Naive thymus-derived CD4-positive, alpha-beta T cell (primary cell): Measurements from ENCODE around the gene TNIK. TPM values are rescaled to one million over a fixed set of nuclear protein-coding genes. Genes with fewer than 3 reads are reported as not detected.

Source experiments
- ATAC-seq: fragments of 150-1000 bp; cut with Tn5 transposase; 2 replicates; pipeline ENCODE4 v1.10.0; 2021; ENCODE audit warnings: mild to moderate bottlenecking, moderate library complexity
- CTCF ChIA-PET: fragments of 350-600 bp; sonication (Branson Sonifier 250); formaldehyde crosslinking; loops from one replicate; lab custom pipeline; 2021; ENCODE audit warnings: antibody characterized with exemption; lab: Charles Lee
- POLR2A ChIA-PET: fragments of 350-600 bp; sonication (Branson Sonifier 250); formaldehyde crosslinking; loops from one replicate; lab custom pipeline; 2021; ENCODE audit warnings: antibody characterized with exemption, inconsistent platforms; lab: Charles Lee
- DNase-seq, 9 donors: peaks; one replicate each; pipeline versions ENCODE4 v3.0.0 to v3.0.0-alpha.2; 2020 to 2022; ENCODE audit warnings: mixed read lengths in 1 of 9
- H3K27ac ChIP-seq: one replicate; pipeline ENCODE4 v1.7.0; 2013; ENCODE audit warnings: mild to moderate bottlenecking, low read depth, low read length, moderate library complexity
- H3K27me3 ChIP-seq, 2 donors: one replicate each; pipeline ENCODE4 v1.7.0; 2013; ENCODE audit warnings: low read length in 2 of 2, mild to moderate bottlenecking in 2 of 2, moderate library complexity in 2 of 2; ENCODE audit not compliant: control insufficient read depth in 2 of 2, insufficient read depth in 2 of 2
- H3K36me3 ChIP-seq, 3 experiments: 1 replicate in 2 of 3; 2 replicates in 1 of 3; pipeline ENCODE4 v1.7.0; 2013; ENCODE audit warnings: low read length in 3 of 3, mild to moderate bottlenecking in 3 of 3, moderate library complexity in 1 of 3; ENCODE audit not compliant: insufficient read depth in 3 of 3, control insufficient read depth in 2 of 3
- H3K4me1 ChIP-seq, 2 donors: one replicate each; pipeline ENCODE4 v1.7.0; 2013; ENCODE audit warnings: low read length in 2 of 2, mild to moderate bottlenecking in 2 of 2, moderate library complexity in 1 of 2; ENCODE audit not compliant: control insufficient read depth in 2 of 2, insufficient read depth in 2 of 2
- H3K4me3 ChIP-seq: 2 replicates; pipeline ENCODE4 v1.7.0; 2013; ENCODE audit warnings: mild to moderate bottlenecking, low read length
- H3K9me3 ChIP-seq, 3 experiments: 1 replicate in 2 of 3; 2 replicates in 1 of 3; pipeline ENCODE4 v1.7.0; 2013; ENCODE audit warnings: low read length in 3 of 3; ENCODE audit not compliant: control insufficient read depth in 2 of 3
- H3K27ac Mint-ChIP-seq, 9 donors: one replicate each; pipeline ENCODE4 v1.8.0; 2020 to 2022; ENCODE audit warnings: mixed read lengths in 9 of 9, mild to moderate bottlenecking in 8 of 9, moderate library complexity in 5 of 9, inconsistent platforms in 2 of 9
- H3K27me3 Mint-ChIP-seq, 5 donors: one replicate each; pipeline ENCODE4 v1.8.0; 2021 to 2022; ENCODE audit warnings: mixed read lengths in 5 of 5, mild to moderate bottlenecking in 1 of 5
- H3K36me3 Mint-ChIP-seq, 5 donors: one replicate each; pipeline ENCODE4 v1.8.0; 2020 to 2022; ENCODE audit warnings: mixed read lengths in 5 of 5, mild to moderate bottlenecking in 3 of 5, inconsistent platforms in 1 of 5
- H3K4me1 Mint-ChIP-seq, 7 donors: one replicate each; pipeline ENCODE4 v1.8.0; 2020 to 2022; ENCODE audit warnings: mixed read lengths in 7 of 7, mild to moderate bottlenecking in 3 of 7, inconsistent platforms in 1 of 7
- H3K4me3 Mint-ChIP-seq, 10 donors: one replicate each; pipeline ENCODE4 v1.8.0; 2020 to 2022; ENCODE audit warnings: mild to moderate bottlenecking in 10 of 10, mixed read lengths in 10 of 10, moderate library complexity in 6 of 10, inconsistent platforms in 2 of 10
- H3K9me3 Mint-ChIP-seq, 11 donors: one replicate each; pipeline ENCODE4 v1.8.0; 2020 to 2022; ENCODE audit warnings: mixed read lengths in 11 of 11, mild to moderate bottlenecking in 4 of 11, inconsistent platforms in 1 of 11, moderate library complexity in 1 of 11
- intact Hi-C, 2 donors: fragments of 100-400 bp; cut with micrococcal nuclease; formaldehyde crosslinking; loops; one replicate each; pipeline ENCODE4 v1.15.1; 2023
- polyA plus RNA-seq, 2 donors: library from polyadenylated mRNA; unstranded; fragments of 300-500 nt; fragmentation: Illumina TruSeq; gene quantifications; one replicate each; pipeline ENCODE4 v1.2.3, GENCODE V29; 2021
- total RNA-seq, 6 experiments: library from RNA in 5 of 6; stranded (reverse) in 5 of 6; gene quantifications; 1 replicate in 5 of 6; 2 replicates in 1 of 6; pipeline ENCODE4 v1.2.3 and lab custom pipeline; 2021 to 2026

The TNIK gene
- total and polyA plus RNA-seq, 7 experiments from 2014 or later = 20.2 to 74.9 (median 66.3) TPM

- CTCF ChIA-PET = no interaction called here
- H3K9me3 ChIP-seq = no peaks in the 10 kb centered on the region
- no peak overlapping the region for H3K27ac ChIP-seq
- Mint-ChIP-seq H3K27me3 (no peaks in the 10 kb centered on the region), H3K27ac (no peak overlapping the region), H3K9me3 (peaks cover 0 to 6% (median 0%) of the 10 kb centered on the region in 11 donors), H3K36me3 (peaks cover 0 to 19% (median 15%) of the 10 kb centered on the region in 5 donors), H3K4me1 (peaks cover 26 to 99% (median 81%) of the 10 kb centered on the region in 7 donors), H3K4me3 (no peak overlapping the region)
- no peaks in the 10 kb centered on the region for H3K36me3 ChIP-seq
- H3K4me3 ChIP-seq = no peak overlapping the region
- no peaks in the 10 kb centered on the region for H3K27me3 ChIP-seq
- POLR2A ChIA-PET = interaction anchor here (1.2 kb wide), 1 partner anchor 24 kb away, joined by 4 read pairs; no protein-coding TSS in a partner anchor
- DNase-seq (no peak), ATAC-seq (no peak)
- H3K4me1 ChIP-seq = peaks cover 0 to 5% of the 10 kb centered on the region in 2 donors
- intact Hi-C loops = loop anchor here in 1 of 2 donors (2.0 kb wide), 1 partner anchor 16 kb away; no protein-coding TSS in a partner anchor
These were observed 109.8 kb downstream of the TNIK start for GRCh38 chr3:171350364-171350763.

DNA sequence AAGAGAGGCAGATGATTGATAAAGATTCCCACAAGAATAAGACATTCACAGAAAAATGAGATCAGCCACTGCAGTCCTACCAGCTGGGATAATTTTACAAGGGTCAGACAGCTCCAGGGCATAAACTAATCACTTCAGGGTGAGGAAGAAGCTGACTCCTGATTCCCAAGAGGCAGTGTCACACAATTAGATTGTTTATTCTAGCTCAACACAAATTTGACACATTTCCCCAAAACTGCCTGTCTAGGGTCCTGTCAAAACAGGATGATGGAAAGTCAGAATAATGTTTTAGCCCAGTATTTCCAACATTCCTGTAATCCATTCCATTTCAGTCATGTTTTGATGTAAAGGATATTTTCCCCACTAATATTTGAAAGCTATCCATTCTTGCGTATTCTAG lies 110.8 kb downstream of the TNIK start:
- peak overlapping the region in 1 of 10 donors; percentile 0 for H3K4me3 Mint-ChIP-seq
- Histone ChIP-seq H3K9me3 (no peaks in the 10 kb centered on the region), H3K27ac (no peak overlapping the region), H3K4me3 (no peak overlapping the region), H3K4me1 (peaks cover 0 to 5% of the 10 kb centered on the region in 2 donors), H3K36me3 (no peaks in the 10 kb centered on the region), H3K27me3 (no peaks in the 10 kb centered on the region)
- H3K9me3 Mint-ChIP-seq = peaks cover 0 to 9% (median 4%) of the 10 kb centered on the region in 11 donors
- ATAC-seq = no peak
- H3K27me3 Mint-ChIP-seq = no peaks in the 10 kb centered on the region
- CTCF ChIA-PET = interaction anchor here (0.6 kb wide), 1 partner anchor 8 kb away, joined by 4 read pairs; no protein-coding TSS in a partner anchor
- peak overlapping the region in 2 of 9 donors; percentile 20 to 37 for H3K27ac Mint-ChIP-seq
- DNase-seq = no peak
- H3K36me3 Mint-ChIP-seq = peaks cover 0 to 28% (median 22%) of the 10 kb centered on the region in 5 donors
- peaks cover 21 to 99% (median 81%) of the 10 kb centered on the region in 7 donors for H3K4me1 Mint-ChIP-seq
- POLR2A ChIA-PET = interaction anchor here (1.2 kb wide), 1 partner anchor 25 kb away, joined by 4 read pairs; no protein-coding TSS in a partner anchor
- intact Hi-C loops = no loop called here

GRCh38 chr3:171348121-171348520 lies 112.1 kb downstream of the TNIK start:
- Histone ChIP-seq H3K27ac (no peak overlapping the region), H3K36me3 (no peaks in the 10 kb centered on the region), H3K9me3 (peaks cover 0 to 4% (median 0%) of the 10 kb centered on the region in 3 experiments), H3K4me1 (peaks cover 0 to 5% of the 10 kb centered on the region in 2 donors), H3K4me3 (no peak overlapping the region), H3K27me3 (no peaks in the 10 kb centered on the region)
- DNase-seq (no peak), ATAC-seq (no peak)
- H3K36me3 Mint-ChIP-seq = peaks cover 4 to 38% (median 33%) of the 10 kb centered on the region in 5 donors
- peaks cover 2 to 21% (median 7%) of the 10 kb centered on the region in 11 donors for H3K9me3 Mint-ChIP-seq
- intact Hi-C loops = no loop called here
- H3K27ac Mint-ChIP-seq = peak overlapping the region in 2 of 9 donors; percentile 13 to 53
- peaks cover 21 to 94% (median 79%) of the 10 kb centered on the region in 7 donors for H3K4me1 Mint-ChIP-seq
- CTCF ChIA-PET = interaction anchor here (0.6 kb wide), 1 partner anchor 162 kb away, joined by 3 read pairs; no protein-coding TSS in a partner anchor
- H3K4me3 Mint-ChIP-seq = peak overlapping the region in 1 of 10 donors; percentile 17
- no peaks in the 10 kb centered on the region for H3K27me3 Mint-ChIP-seq
- POLR2A ChIA-PET = interaction anchor here (0.6 to 0.8 kb wide), 2 partner anchors 86 to 254 kb away, joined by 3 to 4 read pairs; no protein-coding TSS in a partner anchor

GRCh38 chr3:171347301-171348039 lies 112.7 kb downstream of the TNIK start:
- no peak overlapping the region for H3K4me3 ChIP-seq
- intact Hi-C loops = loop anchor here in 1 of 2 donors (1.0 to 2.0 kb wide), 2 partner anchors 8 to 19 kb away; no protein-coding TSS in a partner anchor
- H3K4me1 ChIP-seq = peaks cover 0 to 5% of the 10 kb centered on the region in 2 donors
- H3K27ac ChIP-seq = no peak overlapping the region
- ATAC-seq (peak; percentile 64), DNase-seq (no peak)
- Mint-ChIP-seq H3K27ac (peak overlapping the region in 3 of 9 donors; percentile 33 to 53 (median 44)), H3K36me3 (peaks cover 4 to 42% (median 37%) of the 10 kb centered on the region in 5 donors), H3K4me3 (no peak overlapping the region), H3K27me3 (no peaks in the 10 kb centered on the region), H3K9me3 (peaks cover 5 to 28% (median 11%) of the 10 kb centered on the region in 11 donors), H3K4me1 (peaks cover 21 to 89% (median 75%) of the 10 kb centered on the region in 7 donors)
- POLR2A ChIA-PET = interaction anchor here (0.6 to 0.8 kb wide), 2 partner anchors 119 to 253 kb away, joined by 3 to 4 read pairs; no protein-coding TSS in a partner anchor
- no peaks in the 10 kb centered on the region for H3K36me3 ChIP-seq
- no peaks in the 10 kb centered on the region for H3K27me3 ChIP-seq
- H3K9me3 ChIP-seq = peaks cover 0 to 7% (median 0%) of the 10 kb centered on the region in 3 experiments
- CTCF ChIA-PET = interaction anchor here (0.6 to 0.7 kb wide), 2 partner anchors 37 to 162 kb away, joined by 3 to 4 read pairs; no protein-coding TSS in a partner anchor

DNA sequence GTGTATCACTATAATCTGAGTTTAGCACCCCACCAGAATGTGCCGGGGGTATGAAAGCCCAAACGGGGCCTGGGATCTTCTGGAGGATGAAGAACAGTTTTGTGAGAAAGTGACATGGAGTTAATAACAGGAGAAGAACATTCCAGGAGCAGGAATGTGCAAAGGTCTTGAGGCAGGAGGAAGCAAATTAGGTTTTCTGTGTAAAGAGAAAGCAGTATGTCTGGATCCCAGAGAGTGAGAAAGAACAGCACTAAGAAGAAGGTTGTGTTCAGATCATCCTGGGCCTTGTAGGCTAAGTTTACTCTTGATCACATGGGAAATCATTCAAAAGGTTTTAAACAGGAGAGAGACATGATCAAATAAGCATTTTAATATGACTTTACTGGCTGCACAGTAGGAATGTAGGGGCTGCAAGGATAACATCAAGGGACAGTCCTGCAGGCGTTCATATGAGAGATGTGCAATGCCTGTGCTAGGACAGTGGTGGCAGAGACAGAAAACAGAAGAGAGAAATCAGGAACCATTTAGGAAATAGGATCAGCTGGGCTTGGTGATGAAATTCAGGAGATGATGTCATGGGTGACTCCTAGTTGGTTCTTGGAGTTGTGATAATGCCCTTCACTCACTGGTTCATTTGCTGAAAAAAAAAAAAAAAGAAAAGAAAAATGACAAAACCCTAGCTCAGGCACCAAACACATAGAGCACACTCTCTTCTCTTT lies 113.5 kb downstream of the TNIK start:
- intact Hi-C loops = loop anchor here in 1 of 2 donors (1.0 to 2.0 kb wide), 2 partner anchors 9 to 18 kb away; no protein-coding TSS in a partner anchor

More for the DNA sequence above, 113.5 kb downstream of the TNIK start:
- peaks cover 0 to 5% of the 10 kb centered on the region in 2 donors for H3K4me1 ChIP-seq
- ChIA-PET CTCF (interaction anchor here (0.7 kb wide), 1 partner anchor 37 kb away, joined by 4 read pairs; no protein-coding TSS in a partner anchor), POLR2A (interaction anchor here (0.6 kb wide), 1 partner anchor 120 kb away, joined by 3 read pairs; no protein-coding TSS in a partner anchor)
- Mint-ChIP-seq H3K4me3 (peak overlapping the region in 1 of 10 donors; percentile 4), H3K27me3 (no peaks in the 10 kb centered on the region), H3K36me3 (peaks cover 4 to 46% (median 41%) of the 10 kb centered on the region in 5 donors), H3K27ac (peak overlapping the region in 1 of 9 donors; percentile 63), H3K4me1 (peaks cover 21 to 83% (median 68%) of the 10 kb centered on the region in 7 donors), H3K9me3 (peaks cover 5 to 30% (median 11%) of the 10 kb centered on the region in 11 donors)
- no peaks in the 10 kb centered on the region for H3K27me3 ChIP-seq
- DNase-seq = no peak
- no peaks in the 10 kb centered on the region for H3K36me3 ChIP-seq
- H3K27ac ChIP-seq = no peak overlapping the region
- ATAC-seq = peak; percentile 65
- H3K4me3 ChIP-seq = no peak overlapping the region
- H3K9me3 ChIP-seq = peaks cover 0 to 7% (median 0%) of the 10 kb centered on the region in 3 experiments
